ENCODE results near the gene TNFAIP3.
"Not testable (repeated sequence)": the region's sequence is repeated elsewhere in the genome, so short reads cannot be mapped to it uniquely, and the experiment has no call there.

Gene TNFAIP3

GRCh38 chr6:137866914-137867684 is at the start of gene TNFAIP3:
Gene TNFAIP3, plus strand, starts transcription at chr6:137867259. Its CDS starts 3,969 bp downstream, at chr6:137871228.
- DNase-seq = peak; percentile 95 to 97

DNA sequence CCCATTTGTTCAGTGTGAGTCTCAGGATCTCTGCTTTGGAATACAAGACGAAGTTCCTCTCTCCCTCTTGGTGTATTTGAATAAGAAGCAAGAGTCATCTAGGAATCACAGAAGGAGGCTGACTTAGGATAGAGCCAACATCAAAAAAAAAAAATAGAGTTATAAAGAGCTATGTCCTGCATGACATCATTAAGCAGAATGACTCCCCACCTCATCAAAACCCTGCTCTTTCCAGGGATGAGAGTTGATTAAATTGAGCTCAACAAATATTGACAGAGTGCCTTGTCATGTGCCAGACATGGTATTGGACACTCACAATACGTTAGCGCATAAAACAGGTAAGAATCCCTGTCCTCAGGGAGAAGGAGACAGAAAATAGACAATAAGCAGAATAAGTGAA is 48.6 kb upstream of the TNFAIP3 start:
- no peak for DNase-seq

DNA sequence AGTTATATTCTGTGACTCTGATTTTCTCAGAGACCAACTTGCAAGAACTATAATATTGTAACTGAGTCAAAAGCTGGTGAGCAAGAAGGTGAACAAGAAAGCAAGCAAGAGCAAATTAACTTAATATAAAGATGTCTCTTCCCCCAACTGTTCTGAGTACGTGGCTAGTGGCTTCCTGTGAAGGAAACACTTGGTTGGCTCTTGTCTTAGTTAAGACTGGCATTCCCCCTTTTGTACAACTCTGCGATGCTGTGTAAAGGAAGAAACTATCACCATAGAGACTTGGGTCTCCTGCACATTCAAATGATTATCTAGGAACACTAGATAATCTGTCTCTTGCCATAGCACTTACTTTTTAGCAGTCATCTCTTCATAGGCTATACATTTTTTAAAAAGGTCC is 47.3 kb upstream of the TNFAIP3 start:
- no peak for DNase-seq

DNA sequence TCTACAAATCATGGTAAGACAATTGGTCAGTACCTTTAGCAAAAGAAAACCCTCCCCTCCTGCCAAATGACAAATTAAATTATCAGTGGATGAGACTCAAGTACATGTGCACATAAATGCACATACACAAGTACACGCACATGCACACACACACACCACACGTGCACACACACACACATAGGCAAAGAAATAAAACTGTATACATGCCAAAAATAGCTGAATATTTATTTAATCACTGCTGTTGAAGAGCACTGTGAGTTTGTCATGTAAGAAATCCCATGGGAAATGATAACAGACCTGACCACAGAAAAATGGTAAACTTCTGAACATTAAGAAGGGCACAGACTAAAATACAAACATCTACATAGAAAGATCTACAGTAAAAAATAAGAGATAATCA is 46.6 kb upstream of the TNFAIP3 start:
- no peak for DNase-seq

GRCh38 chr6:137820952-137821351 is 46.1 kb upstream of the TNFAIP3 start:
- no peak for DNase-seq

DNA sequence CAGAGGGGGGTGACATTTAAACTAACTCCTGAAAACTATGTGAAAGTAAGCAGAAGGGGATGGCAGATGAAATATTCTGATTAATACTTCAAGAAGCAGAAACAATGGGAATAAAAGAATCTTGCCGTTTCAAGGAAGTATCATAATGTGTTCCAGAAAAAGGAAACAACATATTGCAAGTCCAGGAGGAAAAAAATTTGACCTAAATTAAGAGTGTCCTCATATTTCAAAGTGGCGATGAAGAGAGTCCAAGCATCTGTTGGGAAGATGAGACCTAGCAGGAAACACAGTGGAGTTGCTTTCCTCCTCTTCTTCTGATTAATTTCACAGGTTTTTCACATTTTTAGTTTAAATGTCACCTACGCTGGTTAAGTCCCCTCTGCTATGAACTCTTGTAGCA is 45.6 kb upstream of the TNFAIP3 start:
- DNase-seq = no peak

DNA sequence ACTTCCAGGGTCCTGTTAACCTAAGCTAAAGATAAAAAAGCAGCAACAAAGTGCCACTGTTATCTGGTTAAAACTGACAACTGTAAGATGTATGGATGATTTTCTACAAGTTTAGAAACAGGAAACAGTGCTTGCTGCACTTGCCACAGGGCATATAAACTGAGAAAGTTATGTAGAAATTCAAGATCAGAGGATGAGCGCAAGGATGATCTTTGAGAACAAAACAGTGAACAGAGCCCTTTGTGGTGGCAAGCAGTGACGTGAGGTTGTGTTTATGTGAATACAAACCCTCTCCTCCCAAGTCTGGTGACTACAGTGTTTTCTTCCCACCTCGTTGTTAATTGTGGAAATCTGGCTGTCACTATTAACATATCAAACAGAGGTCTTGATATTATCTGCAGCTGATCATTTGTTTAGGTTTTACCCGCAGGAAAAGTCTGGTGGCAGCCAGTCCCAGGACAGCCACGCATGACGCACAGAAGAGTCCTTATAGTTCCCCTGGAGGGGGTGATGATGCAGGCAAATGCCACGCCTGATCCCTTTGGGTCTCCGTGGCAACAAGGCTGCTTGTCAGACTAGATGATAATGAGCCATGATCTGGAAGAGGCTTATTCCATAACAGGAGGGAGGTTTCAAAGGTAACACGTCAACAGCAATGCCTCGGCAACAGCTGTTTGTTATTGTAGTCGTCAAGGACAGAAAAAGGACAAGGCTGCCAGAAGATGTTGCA is 43.1 kb upstream of the TNFAIP3 start:
- peak; percentile 69 to 73 for DNase-seq

- no peak for DNase-seq
These were observed 42.5 kb upstream of the TNFAIP3 start for GRCh38 chr6:137824556-137824879.

- no peak for DNase-seq
These were observed 42.2 kb upstream of the TNFAIP3 start for GRCh38 chr6:137824896-137825295.

DNA sequence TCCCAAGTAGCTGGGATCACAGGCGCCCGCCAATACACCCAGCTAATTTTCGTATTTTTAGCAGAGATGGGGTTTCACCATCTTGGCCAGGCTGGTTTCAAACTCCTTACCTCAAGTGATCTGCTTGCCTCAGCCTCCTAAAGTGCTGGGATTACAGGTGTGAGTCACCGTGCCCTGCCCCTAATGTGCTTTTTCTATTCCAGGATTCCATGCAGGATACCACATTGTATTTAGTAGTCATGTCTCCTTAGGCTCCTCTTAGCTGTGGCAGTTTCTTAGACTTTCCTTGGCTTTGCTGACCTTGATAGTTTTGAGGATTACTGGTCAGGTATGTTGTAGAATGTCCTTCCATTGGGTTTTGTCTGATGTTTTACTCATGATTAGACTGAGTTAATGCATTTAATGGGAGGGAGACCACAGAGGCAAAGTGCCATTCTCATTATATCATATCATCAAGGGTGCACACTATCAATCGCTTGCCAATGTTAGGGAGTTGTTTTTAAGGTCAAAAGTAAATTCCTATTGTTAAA is 39.6 kb upstream of the TNFAIP3 start:
- DNase-seq = no peak

DNA sequence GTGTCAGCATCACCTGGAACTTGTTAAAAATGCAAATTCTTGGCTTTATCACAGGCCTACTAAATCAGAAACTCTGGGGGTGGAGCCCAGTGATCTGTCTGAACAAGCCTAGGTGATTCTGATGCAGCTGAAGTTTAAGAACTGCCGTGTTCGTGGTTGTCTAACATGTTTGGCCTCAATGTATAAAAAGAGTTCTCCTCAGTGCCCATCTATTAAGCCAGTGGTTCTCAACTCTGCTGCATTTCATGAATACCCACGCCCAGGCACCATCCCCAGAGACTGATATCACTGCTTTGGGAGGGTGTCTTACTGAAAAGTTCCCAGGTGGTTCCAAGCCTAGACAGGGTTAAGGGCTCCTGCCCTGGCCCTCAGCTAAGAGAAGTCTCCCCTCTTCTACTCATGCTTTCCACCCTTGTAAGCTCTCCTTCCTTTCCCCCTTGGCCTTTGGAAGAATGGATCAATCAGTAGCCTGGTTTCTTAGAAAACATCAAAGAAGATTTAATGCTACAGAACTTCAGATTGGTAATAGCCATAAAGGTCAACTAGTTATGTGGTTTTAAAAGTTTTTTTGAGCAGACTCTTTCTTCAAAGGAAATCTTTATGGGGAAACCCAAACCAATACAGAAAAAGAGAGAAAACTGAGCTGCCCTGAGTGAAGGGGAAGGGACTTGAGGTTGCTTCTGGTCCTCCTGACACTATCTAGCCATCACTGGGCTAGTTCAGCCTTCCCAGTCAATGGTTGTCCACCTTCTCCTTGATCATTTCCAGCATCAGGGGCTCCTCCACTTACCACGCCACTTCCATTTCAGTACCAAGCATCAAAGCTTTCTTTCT is 38.9 kb upstream of the TNFAIP3 start:
- DNase-seq = peak; percentile 69 to 73

DNA sequence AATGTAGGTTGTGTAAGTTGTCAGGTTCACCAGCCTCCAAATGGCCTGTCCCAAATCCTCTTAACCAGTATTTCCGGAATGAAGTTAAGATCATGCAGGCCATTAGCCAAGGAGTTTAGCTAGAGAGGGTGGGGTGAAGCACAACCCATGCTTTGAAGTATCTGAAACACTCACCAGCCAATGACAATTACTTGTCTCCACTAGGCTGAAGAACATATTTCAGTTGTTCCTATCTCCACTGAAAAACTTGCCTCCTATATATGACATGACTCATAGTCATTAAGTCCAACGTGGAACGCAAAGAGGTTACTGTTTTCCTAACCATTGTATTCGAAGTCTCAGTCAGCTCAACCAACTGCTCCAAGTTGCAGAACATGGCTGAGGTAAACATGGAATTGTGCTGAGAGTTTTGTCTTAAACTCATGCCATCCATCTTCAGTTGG is 37.4 kb upstream of the TNFAIP3 start:
- DNase-seq = no peak

GRCh38 chr6:137830511-137830911 is 36.5 kb upstream of the TNFAIP3 start:
- peak in 1 of 2 experiments; percentile 49 for DNase-seq

GRCh38 chr6:137832110-137832509 is 34.9 kb upstream of the TNFAIP3 start:
- DNase-seq = no peak

DNA sequence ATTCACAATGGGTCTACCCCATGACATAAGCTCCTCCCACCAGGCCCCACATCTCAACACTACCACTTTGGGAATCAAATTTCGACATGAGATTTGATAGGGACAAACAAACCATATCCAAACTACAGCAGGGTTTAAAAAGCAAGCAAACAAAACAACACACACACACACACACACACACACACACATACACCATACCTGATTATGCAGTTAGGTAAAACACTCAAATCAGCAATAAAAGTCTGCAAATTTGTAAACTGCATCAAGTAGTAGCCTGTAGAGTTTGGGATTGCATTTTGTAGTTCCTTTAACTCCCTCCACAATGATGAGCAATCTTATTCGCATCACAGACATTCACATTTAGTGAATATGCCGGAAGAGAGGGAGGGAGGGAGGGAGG is 32.6 kb upstream of the TNFAIP3 start:
- no peak for DNase-seq

DNA sequence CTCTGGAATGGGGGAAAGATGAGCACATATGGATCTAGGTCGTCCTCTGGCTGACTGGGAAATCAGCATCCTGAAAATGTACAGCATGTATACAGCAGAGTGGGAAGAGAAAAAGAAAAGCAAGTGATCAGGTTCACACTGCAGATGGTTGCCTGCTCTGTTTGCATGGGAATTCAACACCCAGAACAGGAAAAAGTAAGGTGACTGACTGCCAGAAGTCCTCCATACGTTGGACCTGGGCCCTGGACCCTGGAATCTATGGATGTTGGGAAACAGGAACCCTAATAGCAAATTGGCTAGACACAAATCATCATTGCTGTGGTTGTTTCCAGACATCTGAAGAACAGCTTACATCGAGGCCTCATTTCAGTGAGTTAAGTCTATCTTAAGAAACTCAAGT is 30.3 kb upstream of the TNFAIP3 start:
- no peak for DNase-seq

GRCh38 chr6:137838090-137838489 is 29.0 kb upstream of the TNFAIP3 start:
- not testable (repeated sequence) for DNase-seq

- DNase-seq = not testable (repeated sequence)
These were observed 28.5 kb upstream of the TNFAIP3 start for GRCh38 chr6:137838597-137838996.

- no peak for DNase-seq
These were observed 28.0 kb upstream of the TNFAIP3 start for GRCh38 chr6:137839076-137839475.

GRCh38 chr6:137840252-137840651 is 26.8 kb upstream of the TNFAIP3 start:
- DNase-seq = no peak

GRCh38 chr6:137843211-137843610 is 23.8 kb upstream of the TNFAIP3 start:
- no peak for DNase-seq

- not testable (repeated sequence) for DNase-seq
These were observed 22.7 kb upstream of the TNFAIP3 start for GRCh38 chr6:137844327-137844726.

DNA sequence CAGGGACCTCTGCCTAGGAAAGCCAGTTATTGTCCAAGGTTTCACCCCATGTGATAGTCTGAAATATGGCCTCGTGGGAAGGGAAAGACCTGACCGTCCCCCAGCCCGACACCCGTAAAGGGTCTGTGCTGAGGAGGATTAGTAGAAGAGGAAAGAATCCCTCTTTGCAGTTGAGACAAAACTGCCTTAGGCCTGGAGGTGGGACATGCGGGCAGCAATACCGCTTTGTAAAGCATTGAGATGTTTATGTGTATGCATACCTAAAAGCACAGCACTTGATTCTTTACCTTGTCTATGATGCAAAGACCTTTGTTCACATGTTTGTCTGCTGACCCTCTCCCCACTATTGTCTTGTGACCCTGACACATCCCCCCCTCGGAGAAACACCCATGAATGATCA is 22.3 kb upstream of the TNFAIP3 start:
- not testable (repeated sequence) for DNase-seq
